Right kidney (tissue), 9 donors: Measurements from ENCODE around the gene TRMT112.

ENCODE experiments used
- DNase-seq: peaks from one replicate; pipeline ENCODE4 v3.0.0-alpha.2; 2016
- long read RNA-seq, 8 donors: transcript quantifications; one replicate each; lab custom pipeline, GENCODE V29; 2026

Gene TRMT112
- long read RNA-seq, donor 1, transcript TRMT112-204 (2 exons, 559 nt), result minor isoform, 17 of 464 reads
- long read RNA-seq, donor 1, transcript TRMT112-205 (3 exons, 659 nt), result minor isoform, 7 of 464 reads
- long read RNA-seq, donor 1, transcript TRMT112-203 (3 exons, 823 nt), result minor isoform, 27 of 464 reads
- long read RNA-seq, donor 1, transcript TRMT112-206 (4 exons, 1,106 nt), result major isoform, 396 of 464 reads
- long read RNA-seq, donor 1, partial matches to known transcripts, result 5 of 464 reads
- long read RNA-seq, donor 1, other reads (novel, unspliced or antisense), result 5 of 464 reads
- long read RNA-seq, donor 2, transcript TRMT112-206 (4 exons, 1,106 nt), result major isoform, 159 of 527 reads
- long read RNA-seq, donor 2, transcript TRMT112-204 (2 exons, 559 nt), result minor isoform, 5 of 527 reads
- long read RNA-seq, donor 2, transcript TRMT112-203 (3 exons, 823 nt), result minor isoform, 12 of 527 reads
- long read RNA-seq, donor 2, transcript TRMT112-205 (3 exons, 659 nt), result minor isoform, 7 of 527 reads
- long read RNA-seq, donor 2, partial matches to known transcripts, result 302 of 527 reads
- long read RNA-seq, donor 2, other reads (novel, unspliced or antisense), result 41 of 527 reads
- long read RNA-seq, donor 3, transcript TRMT112-206 (4 exons, 1,106 nt), result major isoform, 92 of 141 reads
- long read RNA-seq, donor 3, transcript TRMT112-203 (3 exons, 823 nt), result minor isoform, 5 of 141 reads
- long read RNA-seq, donor 3, partial matches to known transcripts, result 32 of 141 reads
- long read RNA-seq, donor 3, other reads (novel, unspliced or antisense), result 5 of 141 reads
- long read RNA-seq, donor 4, transcript TRMT112-205 (3 exons, 659 nt), result minor isoform, 6 of 214 reads
- long read RNA-seq, donor 4, transcript TRMT112-203 (3 exons, 823 nt), result minor isoform, 14 of 214 reads
- long read RNA-seq, donor 4, transcript TRMT112-206 (4 exons, 1,106 nt), result major isoform, 182 of 214 reads
- long read RNA-seq, donor 4, transcript TRMT112-204 (2 exons, 559 nt), result minor isoform, 9 of 214 reads
- long read RNA-seq, donor 4, partial matches to known transcripts, result 0 of 214 reads
- long read RNA-seq, donor 4, other reads (novel, unspliced or antisense), result 0 of 214 reads
- long read RNA-seq, donor 5, transcript TRMT112-203 (3 exons, 823 nt), result minor isoform, 9 of 274 reads
- long read RNA-seq, donor 5, transcript TRMT112-205 (3 exons, 659 nt), result minor isoform, 13 of 274 reads
- long read RNA-seq, donor 5, transcript TRMT112-206 (4 exons, 1,106 nt), result major isoform, 240 of 274 reads
- long read RNA-seq, donor 5, transcript TRMT112-204 (2 exons, 559 nt), result minor isoform, 9 of 274 reads
- long read RNA-seq, donor 5, partial matches to known transcripts, result 0 of 274 reads
- long read RNA-seq, donor 5, other reads (novel, unspliced or antisense), result 0 of 274 reads
- long read RNA-seq, donor 6, transcript TRMT112-203 (3 exons, 823 nt), result minor isoform, 17 of 613 reads
- long read RNA-seq, donor 6, transcript TRMT112-205 (3 exons, 659 nt), result minor isoform, 10 of 613 reads
- long read RNA-seq, donor 6, transcript TRMT112-206 (4 exons, 1,106 nt), result major isoform, 180 of 613 reads
- long read RNA-seq, donor 6, transcript TRMT112-204 (2 exons, 559 nt), result minor isoform, 5 of 613 reads
- long read RNA-seq, donor 6, partial matches to known transcripts, result 132 of 613 reads
- long read RNA-seq, donor 6, other reads (novel, unspliced or antisense), result 264 of 613 reads
- long read RNA-seq, donor 7, transcript TRMT112-206 (4 exons, 1,106 nt), result major isoform, 209 of 264 reads
- long read RNA-seq, donor 7, transcript TRMT112-203 (3 exons, 823 nt), result minor isoform, 16 of 264 reads
- long read RNA-seq, donor 7, transcript TRMT112-205 (3 exons, 659 nt), result minor isoform, 11 of 264 reads
- long read RNA-seq, donor 7, transcript TRMT112-204 (2 exons, 559 nt), result minor isoform, 8 of 264 reads
- long read RNA-seq, donor 7, partial matches to known transcripts, result 8 of 264 reads
- long read RNA-seq, donor 7, other reads (novel, unspliced or antisense), result 9 of 264 reads
- long read RNA-seq, donor 8, transcript TRMT112-206 (4 exons, 1,106 nt), result major isoform, 169 of 193 reads
- long read RNA-seq, donor 8, transcript TRMT112-204 (2 exons, 559 nt), result minor isoform, 8 of 193 reads
- long read RNA-seq, donor 8, transcript TRMT112-203 (3 exons, 823 nt), result minor isoform, 11 of 193 reads
- long read RNA-seq, donor 8, partial matches to known transcripts, result 0 of 193 reads
- long read RNA-seq, donor 8, other reads (novel, unspliced or antisense), result 0 of 193 reads

DNA sequence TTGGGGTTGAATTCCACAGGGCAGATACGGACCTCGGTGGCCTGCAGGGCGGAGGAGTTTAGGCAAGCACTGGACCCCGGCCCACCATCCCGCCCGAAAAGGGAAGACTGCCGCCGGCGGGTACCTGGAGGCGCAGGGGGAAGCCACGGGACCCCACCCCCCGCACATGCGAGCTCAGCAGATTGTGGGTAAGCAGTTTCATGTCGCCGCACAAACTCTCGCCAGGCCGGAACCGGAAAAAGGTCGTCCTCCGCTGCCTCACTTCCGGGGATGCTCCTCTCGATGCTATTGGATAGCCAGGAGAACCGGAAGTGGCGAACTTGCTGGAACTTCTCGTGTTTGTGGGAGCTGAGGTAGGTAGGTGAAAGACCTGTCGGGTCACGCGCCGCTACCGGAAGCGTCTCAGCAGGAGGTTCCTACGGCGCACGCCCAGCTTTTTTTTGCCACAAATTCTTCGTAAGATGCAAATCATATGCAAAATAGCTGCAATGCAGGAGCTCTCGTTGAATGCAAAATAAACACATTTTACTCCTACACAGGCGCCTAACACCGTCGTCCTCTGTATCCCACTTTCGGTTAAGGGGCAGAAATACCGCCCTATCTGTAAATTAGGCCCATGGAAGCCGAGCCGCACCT, at the start of gene TRMT112:
Gene TRMT112 (minus strand): TSS at position 235 of the 636 bp plus-strand sequence. CDS start 33 bp downstream, at position 202.
- DNase-seq, result no peak

DNA sequence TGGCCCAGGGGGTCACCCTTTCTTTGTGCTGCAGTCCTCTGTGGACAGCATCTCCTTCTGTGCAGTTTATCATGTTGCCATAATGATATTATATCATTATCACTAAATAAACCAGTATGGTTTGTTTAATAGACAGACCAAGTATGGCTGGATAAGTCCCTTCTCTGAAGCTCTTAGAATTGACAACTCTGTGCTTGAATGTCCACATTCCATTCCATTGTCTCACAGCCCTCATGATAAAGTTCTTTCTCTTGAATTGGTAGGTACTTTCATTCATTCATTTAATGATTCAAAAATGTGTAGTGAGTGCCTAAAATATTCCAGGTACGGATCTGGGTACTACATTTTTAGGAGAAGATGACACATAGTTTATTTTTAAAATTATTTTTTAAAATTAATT, 49.4 kb upstream of the TRMT112 start:
- DNase-seq, result no peak

DNA sequence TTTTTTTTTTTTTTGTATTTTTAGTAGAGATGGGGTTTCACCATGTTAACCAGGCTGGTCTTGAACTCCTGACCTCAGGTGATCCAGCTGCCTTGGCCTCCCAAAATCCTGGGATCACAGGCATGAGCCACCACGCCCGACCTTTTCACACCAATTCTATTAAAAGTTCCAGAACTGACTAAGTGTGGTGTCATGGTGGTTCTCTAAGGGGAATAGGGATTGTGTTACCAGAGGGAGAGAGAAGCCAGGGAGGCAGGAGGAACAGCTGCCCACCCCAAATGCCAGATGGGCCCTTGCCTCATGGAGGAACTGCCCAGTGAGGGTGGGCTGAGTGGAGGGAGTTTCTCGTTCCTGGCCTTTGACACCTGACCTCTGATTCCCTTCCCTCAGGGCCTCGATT, 47.6 kb upstream of the TRMT112 start:
- DNase-seq, result no peak

DNA sequence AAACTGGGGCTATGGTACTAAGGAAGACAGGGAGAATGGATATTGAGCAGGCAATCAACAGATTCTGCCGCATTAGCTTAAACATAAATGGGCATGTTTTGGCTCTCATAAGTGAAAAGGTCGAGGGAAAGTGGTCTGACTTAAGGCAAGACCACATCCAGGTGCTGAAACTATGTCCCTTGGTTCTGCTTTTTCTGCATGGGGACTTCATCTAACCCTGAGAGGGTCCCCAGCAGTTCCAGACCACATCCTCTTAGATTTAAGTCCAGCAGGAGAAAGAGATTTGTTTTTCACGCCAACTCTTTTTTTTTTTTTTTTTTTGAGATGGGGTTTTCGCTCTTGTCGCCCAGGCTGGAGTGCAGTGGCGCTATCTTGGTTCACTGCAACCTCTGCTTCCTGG, 47.1 kb upstream of the TRMT112 start:
- no peak for DNase-seq

DNA sequence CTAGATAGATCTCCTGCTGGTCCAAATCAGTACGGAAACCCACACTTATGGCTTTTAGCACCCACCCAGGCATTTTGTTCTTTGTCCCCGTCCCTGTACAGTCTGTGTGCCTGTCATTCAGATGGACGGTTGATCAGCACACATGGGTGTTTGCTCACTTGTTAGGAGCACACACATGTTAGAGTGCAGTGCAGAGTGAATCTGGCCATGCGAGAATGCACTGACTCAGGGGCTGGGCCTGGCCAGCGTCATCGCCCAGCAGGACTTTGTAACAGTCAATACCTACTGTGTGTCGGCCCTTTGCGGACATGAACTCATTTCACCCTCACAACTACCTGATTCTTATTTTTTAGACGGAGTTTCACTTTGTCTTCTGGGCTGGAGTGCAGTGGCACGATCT, 45.0 kb upstream of the TRMT112 start:
- no peak for DNase-seq

DNA sequence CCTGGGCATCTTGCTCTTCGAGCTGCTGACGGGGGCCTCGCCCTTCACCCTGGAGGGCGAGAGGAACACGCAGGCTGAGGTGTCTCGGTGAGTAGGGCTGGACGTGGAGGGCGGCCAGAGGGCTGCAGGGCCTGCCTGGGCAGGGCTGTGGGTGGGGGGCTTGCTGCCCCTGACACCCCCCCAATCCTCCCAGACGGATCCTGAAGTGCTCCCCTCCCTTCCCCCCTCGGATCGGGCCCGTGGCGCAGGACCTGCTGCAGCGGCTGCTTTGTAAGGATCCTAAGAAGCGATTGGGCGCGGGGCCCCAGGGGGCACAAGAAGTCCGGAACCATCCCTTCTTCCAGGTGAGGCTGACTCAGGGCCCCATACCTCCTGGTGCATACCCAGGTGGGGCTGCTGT, 44.3 kb upstream of the TRMT112 start:
- no peak for DNase-seq

DNA sequence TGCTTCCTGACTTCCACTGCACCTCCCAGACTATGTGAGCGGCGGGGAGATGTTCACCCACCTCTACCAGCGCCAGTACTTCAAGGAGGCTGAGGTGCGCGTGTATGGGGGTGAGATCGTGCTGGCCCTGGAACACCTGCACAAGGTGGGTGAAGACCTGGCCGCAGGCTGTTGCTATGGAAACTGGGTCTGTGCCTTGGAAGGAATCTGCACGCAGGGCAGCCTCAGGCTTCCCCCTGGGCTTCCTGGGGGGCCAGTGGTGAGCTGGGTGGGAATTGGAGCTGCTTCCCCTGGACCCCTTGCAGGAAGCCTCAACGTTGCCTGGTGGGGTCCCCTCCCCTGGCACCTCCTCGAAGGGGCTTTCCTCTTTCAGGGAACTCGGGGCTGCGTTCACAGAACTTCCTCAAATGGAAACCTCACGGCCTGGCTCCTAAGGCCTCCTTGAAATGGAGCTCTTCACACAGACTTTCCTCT, 43.1 kb upstream of the TRMT112 start:
- DNase-seq, result no peak

DNA sequence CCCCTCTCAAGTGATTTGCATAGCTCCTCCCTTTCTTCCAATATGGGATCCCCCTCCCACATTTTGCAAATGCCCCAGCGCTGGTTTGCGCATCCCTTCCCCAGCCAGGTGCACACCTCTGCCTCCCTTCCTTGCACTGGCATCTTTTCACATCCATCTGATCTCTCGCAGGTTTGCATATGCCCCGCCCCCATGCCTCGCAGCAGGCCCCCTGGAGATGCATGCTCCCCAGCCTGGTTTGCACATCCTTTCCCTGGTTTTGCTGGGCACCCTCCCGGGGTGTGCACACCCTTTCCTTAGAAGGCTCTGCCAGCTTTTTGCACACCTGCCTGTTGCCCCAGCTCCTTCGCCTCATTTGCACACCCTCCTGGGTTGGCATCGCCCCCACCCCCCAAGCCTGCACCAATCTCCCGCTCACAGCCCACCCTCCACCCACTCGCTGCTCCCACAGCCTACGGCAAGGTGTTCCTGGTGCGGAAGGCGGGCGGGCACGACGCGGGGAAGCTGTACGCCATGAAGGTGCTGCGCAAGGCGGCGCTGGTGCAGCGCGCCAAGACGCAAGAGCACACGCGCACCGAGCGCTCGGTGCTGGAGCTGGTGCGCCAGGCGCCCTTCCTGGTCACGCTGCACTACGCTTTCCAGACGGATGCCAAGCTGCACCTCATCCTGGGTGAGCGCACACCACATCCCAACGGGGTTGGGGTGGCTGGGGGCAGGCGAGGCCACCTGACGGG, 42.5 kb upstream of the TRMT112 start:
- DNase-seq, result no peak

DNA sequence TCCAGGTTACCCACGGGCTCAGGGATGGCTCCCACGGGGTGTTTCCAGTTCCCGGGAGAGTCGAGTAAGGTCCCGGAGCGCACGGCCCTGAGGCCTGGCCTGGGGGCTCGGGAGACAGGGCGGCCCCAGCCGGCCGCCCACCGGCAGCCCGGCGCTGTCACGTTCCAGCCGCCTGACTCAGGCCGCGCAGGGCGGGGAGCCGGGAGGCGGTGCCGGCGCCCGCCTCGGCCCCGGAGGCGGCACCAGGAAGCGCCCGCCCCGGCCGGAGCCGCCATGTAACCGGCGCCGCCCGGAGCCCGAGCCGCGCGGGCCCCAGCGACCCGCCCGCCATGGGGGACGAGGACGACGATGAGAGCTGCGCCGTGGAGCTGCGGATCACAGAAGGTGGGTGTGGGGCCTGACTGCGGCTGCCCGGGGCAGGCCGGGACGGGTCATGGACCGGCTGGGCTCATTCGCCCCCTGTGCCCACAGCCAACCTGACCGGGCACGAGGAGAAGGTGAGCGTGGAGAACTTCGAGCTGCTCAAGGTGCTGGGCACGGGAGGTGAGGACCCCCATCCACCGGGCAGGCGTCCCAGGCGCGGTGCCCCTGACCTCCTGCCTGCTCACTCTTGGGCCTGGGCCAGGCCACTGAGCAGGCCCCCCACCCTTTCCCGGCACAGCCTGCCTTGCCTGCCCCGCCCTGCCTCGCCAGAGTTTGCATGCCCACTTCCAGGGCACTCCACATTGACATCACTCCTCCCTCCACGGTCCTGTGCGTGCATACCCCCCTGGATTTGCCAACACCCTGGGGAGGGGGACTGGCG, 41.8 kb upstream of the TRMT112 start, which contains the start of gene RPS6KA4:
Gene RPS6KA4 (plus strand): TSS at position 256 of the 805 bp plus-strand sequence. CDS start 74 bp downstream, at position 330.
- DNase-seq, result peak; percentile 81

DNA sequence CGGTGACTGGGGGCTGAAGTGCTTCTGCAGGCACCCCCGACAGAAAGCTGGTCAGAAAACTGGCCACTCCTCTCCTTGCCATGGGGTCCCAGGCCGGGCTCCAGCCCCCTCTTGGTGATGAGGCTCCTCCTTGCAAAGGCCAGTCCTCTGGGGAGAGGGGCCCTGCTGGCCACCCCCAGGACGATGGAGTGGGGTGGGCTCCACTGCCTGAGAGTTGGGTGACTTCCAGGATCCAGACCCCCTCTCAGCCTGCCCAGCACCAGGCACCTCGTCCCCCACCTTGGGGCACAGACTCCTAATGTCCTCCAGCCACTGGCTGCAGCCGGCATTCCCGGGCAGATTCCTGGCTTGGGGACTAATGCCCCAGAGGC, 41.2 kb upstream of the TRMT112 start:
- DNase-seq, result peak; percentile 80

DNA sequence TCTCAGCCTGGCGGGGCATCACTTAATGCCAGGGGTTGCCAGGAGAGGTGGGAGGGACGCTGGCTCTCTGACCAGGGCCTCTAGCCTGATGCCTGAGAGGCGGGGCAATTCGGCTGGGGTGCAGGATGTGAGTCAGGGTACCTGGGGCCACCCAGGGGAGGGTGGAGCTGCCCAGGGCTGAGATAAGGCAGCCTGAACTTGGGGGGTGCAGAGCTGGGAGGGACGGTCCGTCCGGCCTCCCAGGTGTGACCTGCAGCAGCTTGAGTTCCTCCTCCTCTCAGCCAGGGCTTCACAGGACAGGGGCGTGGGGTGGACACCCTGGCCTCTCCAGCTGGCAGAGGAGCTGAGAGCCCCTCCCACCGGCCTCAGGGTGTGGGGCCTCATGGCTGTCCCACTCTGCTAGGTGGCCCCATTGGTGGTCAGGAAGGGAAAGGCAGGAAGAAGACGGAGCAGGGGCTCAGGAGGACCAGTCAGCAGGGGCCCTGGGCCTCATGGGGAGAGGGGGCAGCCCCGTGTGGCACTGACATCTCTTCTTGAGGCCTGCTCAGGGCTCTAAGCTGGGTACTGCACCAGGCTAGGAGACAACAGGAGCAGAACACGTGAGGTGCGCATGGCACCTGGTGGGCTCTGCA, 40.7 kb upstream of the TRMT112 start:
- DNase-seq, result no peak

DNA sequence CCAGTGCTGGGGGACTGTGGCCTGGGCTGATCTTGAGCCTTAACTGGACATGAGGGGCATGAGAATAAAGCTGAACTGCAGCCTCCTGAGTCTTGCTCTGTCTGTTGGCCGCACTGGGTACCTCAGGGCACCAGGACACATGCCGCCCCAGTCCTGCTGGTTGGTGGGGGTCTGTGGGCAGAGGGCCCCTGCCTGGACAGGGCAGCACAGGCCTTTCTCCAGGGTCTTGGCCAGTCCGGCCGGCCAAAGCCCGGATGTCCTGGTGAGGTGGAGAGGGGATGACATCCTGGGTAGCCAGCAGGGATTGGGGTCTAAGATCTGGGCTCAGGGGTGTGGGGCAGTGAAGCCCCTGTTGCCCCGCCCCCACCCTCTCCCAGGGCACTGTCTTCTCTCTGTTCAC, 40.1 kb upstream of the TRMT112 start:
- DNase-seq, result no peak

DNA sequence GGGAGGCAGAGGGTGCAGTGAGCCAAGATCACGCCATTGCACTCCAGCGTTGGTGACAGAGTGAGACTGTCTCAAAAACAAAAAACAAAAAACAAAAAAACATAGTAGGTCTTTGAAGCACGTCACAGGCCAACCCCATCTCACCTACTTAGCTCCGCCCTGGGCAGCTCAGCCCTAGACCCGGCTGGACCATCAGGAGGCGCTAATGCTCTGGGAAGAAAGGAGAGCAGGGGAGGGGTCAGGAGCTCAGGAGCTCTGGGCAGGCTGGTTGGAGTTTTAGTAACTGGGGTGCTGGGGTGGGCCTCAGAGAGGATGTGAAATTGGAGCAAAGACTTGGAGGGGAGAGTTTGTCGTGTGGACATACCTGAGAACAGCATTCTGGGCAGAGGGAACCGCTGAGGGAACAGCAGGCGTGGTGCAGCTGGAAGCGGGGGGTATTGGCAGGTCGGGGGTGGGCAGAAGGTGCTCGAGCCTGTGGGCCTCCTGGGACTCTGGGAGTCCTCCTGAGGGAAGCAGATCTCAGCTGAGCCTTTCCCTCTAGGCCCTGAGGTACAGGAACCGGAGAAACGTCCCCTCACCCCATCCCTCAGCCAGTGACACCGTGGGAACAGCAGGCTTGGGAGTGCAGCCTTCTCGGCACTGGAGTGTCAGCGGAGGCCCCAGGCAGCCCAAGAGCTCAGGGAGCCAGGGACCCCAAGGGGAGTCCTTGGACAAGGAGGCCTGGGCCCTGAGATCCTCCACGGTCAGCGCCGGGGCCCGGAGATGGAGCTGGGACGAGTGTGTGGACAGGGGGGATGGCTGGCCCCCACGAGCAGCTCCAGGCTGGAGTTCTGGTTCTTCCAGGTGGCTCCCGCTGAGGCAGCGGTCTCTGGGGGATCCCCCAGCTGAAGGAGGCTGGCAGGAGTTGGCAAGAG, 39.4 kb upstream of the TRMT112 start:
- DNase-seq, result no peak

DNA sequence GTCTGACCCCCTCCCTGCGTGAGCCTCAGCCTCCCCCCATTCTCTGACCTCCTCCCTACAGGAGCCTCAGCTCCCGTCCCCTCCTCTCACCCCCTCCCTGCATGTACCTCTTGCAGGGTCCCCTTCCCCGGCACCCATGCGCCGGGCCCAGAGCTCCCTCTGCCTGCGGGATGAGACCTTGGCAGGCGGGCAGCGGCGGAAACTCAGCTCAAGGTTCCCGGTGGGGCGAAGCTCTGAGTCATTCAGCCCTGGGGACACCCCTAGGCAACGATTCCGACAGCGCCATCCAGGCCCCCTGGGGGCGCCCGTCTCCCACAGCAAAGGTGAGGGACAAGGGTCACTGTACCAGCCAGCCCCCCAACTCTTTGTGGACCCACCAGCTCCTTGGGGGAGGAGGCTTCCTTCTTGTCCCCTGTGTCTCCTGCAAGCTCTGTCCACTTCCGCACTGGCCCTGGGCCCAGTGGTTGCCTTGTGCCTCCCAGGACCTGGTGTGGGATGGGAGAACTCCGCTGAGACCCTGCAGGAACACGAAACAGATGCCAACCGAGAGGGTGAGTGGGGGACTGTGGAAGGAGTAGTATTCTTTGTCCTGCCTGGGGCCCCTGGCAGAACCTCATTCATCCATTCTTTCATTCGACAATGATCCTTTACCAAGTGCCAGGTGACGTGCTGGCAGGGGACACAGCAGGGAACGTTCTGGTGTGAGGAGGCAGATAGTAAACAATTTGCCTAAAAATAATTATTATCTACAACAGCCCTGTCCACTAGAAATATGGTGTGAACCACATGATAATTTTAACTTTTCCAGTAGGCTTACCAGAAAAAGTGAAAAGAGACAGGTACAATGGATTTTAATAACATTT, 38.0 kb upstream of the TRMT112 start:
- peak; percentile 52 for DNase-seq
